Transverse colon (tissue), 4 donors: ENCODE data around the gene PPM1D. TPM values are rescaled to one million over a fixed set of nuclear protein-coding genes. Genes with fewer than 3 reads are reported as not detected.

Experiments used
- DNase-seq: peaks from one replicate; pipeline ENCODE4 v3.0.0-alpha.2; 2019
- H3K27ac ChIP-seq, 4 donors: fragments of 200-600 bp; sonication (generic); 2 replicates each; pipeline ENCODE4 v1.5.1; 2016 to 2018; ENCODE audit warnings: inconsistent platforms in 4 of 4
- H3K27me3 ChIP-seq: fragments of 200-600 bp; sonication (generic); 2 replicates; pipeline ENCODE4 v1.5.1; 2017; ENCODE audit warnings: inconsistent platforms
- H3K36me3 ChIP-seq, 4 donors: fragments of 200-600 bp; sonication (generic); 2 replicates each; pipeline ENCODE4 v1.5.1; 2017 to 2019; ENCODE audit warnings: inconsistent platforms in 4 of 4
- H3K4me1 ChIP-seq, 4 donors: fragments of 200-600 bp; sonication (generic); 2 replicates each; pipeline ENCODE4 v1.5.1; 2017 to 2020; ENCODE audit warnings: inconsistent platforms in 4 of 4
- H3K4me3 ChIP-seq, 4 donors: fragments of 200-600 bp; sonication (generic); 1 replicate in 1 of 4; 2 replicates in 3 of 4; pipeline versions ENCODE4 v1.5.1 to v1.6.1; 2017 to 2019; ENCODE audit warnings: inconsistent platforms in 4 of 4
- H3K9me3 ChIP-seq, 2 donors: fragments of 200-600 bp; sonication (generic); 2 replicates each; pipeline ENCODE4 v1.5.1; 2017 to 2019; ENCODE audit warnings: inconsistent platforms in 2 of 2
- CTCF ChIP-seq, 5 experiments: fragments of 200-600 bp in 3 of 5; fragments of 450-650 bp in 2 of 5; sonication (generic) in 3 of 5; IDR thresholded peaks; 1 replicate in 2 of 5; 2 replicates in 3 of 5; pipeline ENCODE4 v1.5.1; 2016 to 2017; ENCODE audit warnings: antibody characterized with exemption in 5 of 5, inconsistent platforms in 3 of 5, mild to moderate bottlenecking in 2 of 5, moderate library complexity in 1 of 5
- EP300 ChIP-seq: sonication (generic); formaldehyde crosslinking; IDR thresholded peaks from one replicate; pipeline ENCODE4 v1.6.1; 2017; ENCODE audit warnings: antibody characterized with exemption, low read depth
- POLR2A ChIP-seq: fragments of 450-650 bp; IDR thresholded peaks from one replicate; pipeline ENCODE4 v1.6.1; 2016; ENCODE audit warnings: antibody characterized with exemption, mild to moderate bottlenecking, moderate library complexity
- POLR2AphosphoS5 ChIP-seq, 3 donors: sonication (generic); formaldehyde crosslinking; IDR thresholded peaks; one replicate each; pipeline ENCODE4 v1.6.1; 2016; ENCODE audit warnings: antibody characterized with exemption in 3 of 3
- WGBS, 2 donors: methylation state at CpG; one replicate each; pipeline ENCODE4 v1.1.5; 2018; ENCODE audit warnings: low coverage in 1 of 2; 5-methylcytosine and 5-hydroxymethylcytosine counted together
- in situ Hi-C, 4 donors: fragments of 200-750 bp; cut with MboI; loops; one replicate each; pipeline versions ENCODE4 v1.15.0 to v1.15.1; 2017; ENCODE audit warnings: low sequenced_read_pairs in 3 of 4, low pct_ligation_motif_present in 1 of 4, low pct_unique_long_range_greater_than_20kb in 1 of 4
- intact Hi-C: fragments of 100-400 bp; cut with DNase I; formaldehyde crosslinking; loops from one replicate; pipeline ENCODE4 v1.15.1; 2023; ENCODE audit warnings: low total_unique reads
- total RNA-seq, 4 donors: library from RNA; depleted of rRNA; stranded (reverse); fragments of >200 nt; gene quantifications; one replicate each; pipeline ENCODE4 v1.1.0, GENCODE V29; 2016

The PPM1D gene
- total RNA-seq, 4 donors from 2014 or later: 4.6 to 25.8 (median 16.0) TPM

- 0 to 33% methylated on average over 7 to 17 of the region's 17 CpGs for WGBS, 2 donors
- Histone ChIP-seq H3K27ac (peak overlapping the region; percentile 78 to 88 (median 80)), H3K4me1 (peaks cover 2 to 13% (median 9%) of the 10 kb centered on the region in 4 donors), H3K4me3 (peak overlapping the region; percentile 23 to 84 (median 64)), H3K9me3 (no peaks in the 10 kb centered on the region), H3K36me3 (no peaks in the 10 kb centered on the region), H3K27me3 (no peaks in the 10 kb centered on the region)
- TF ChIP-seq POLR2A: peak; percentile 13
- no peak for TF ChIP-seq CTCF (IDR thresholded peaks at IDR 0.05)
- no peak for DNase-seq
- intact Hi-C loops (no loop called here), in situ Hi-C loops (no loop called here)
Measured at GRCh38 chr17:60676758-60677307, 76.8 kb downstream of the PPM1D start.

GRCh38 chr17:60677308-60678117, 77.5 kb downstream of the PPM1D start, which contains the start of gene BCAS3:
TSS of gene BCAS3 (plus strand) at chr17:60677851.
- Histone ChIP-seq H3K27ac (peak within 1 kb of the TSS; percentile 78 to 88 (median 80)), H3K4me1 (peaks cover 2 to 13% (median 9%) of the 10 kb centered on the region in 4 donors), H3K9me3 (no peaks in the 10 kb centered on the region), H3K36me3 (no peaks in the 10 kb centered on the region), H3K4me3 (peak within 1 kb of the TSS; percentile 61 to 84 (median 74)), H3K27me3 (no peaks in the 10 kb centered on the region)
- intact Hi-C loops: no loop called here
- TF ChIP-seq CTCF (IDR thresholded peaks at IDR 0.05) (no peak), POLR2A (peak; percentile 89), POLR2AphosphoS5 (IDR thresholded peaks at IDR 0.05) (peak; percentile 80 to 88 (median 87)), EP300 (no peak)
- in situ Hi-C loops: no loop called here
- peak; percentile 98 for DNase-seq
- 0 to 1% methylated on average over 1 to 51 of the region's 51 CpGs for WGBS, 2 donors

- WGBS, 2 donors: 0 to 6% methylated on average over 1 to 6 of the region's 6 CpGs
- peak overlapping the region; percentile 61 to 84 (median 74) for H3K4me3 ChIP-seq
- peaks cover 2 to 13% (median 9%) of the 10 kb centered on the region in 4 donors for H3K4me1 ChIP-seq
- H3K27ac ChIP-seq: peak overlapping the region; percentile 78 to 88 (median 80)
- intact Hi-C loops: no loop called here
- no peaks in the 10 kb centered on the region for H3K36me3 ChIP-seq
- H3K27me3 ChIP-seq: no peaks in the 10 kb centered on the region
- no peaks in the 10 kb centered on the region for H3K9me3 ChIP-seq
- in situ Hi-C loops: no loop called here
- DNase-seq: no peak
- TF ChIP-seq POLR2A (no peak), EP300 (no peak), POLR2AphosphoS5 (IDR thresholded peaks at IDR 0.05) (no peak), CTCF (IDR thresholded peaks at IDR 0.05) (no peak)
Measured at GRCh38 chr17:60678118-60678444, 78.1 kb downstream of the PPM1D start.

- H3K4me1 ChIP-seq: peaks cover 2 to 13% (median 9%) of the 10 kb centered on the region in 4 donors
- H3K36me3 ChIP-seq: peaks cover 0 to under 1% (median 0%) of the 10 kb centered on the region in 4 donors
- DNase-seq: no peak
- no peaks in the 10 kb centered on the region for H3K9me3 ChIP-seq
- 80 to 87% methylated on average over 4 of the region's 4 CpGs for WGBS, 2 donors
- no peak overlapping the region for H3K27ac ChIP-seq
- H3K4me3 ChIP-seq: no peak overlapping the region
- in situ Hi-C loops: no loop called here
- TF ChIP-seq EP300 (no peak), POLR2A (no peak), POLR2AphosphoS5 (IDR thresholded peaks at IDR 0.05) (no peak)
- intact Hi-C loops: no loop called here
- no peaks in the 10 kb centered on the region for H3K27me3 ChIP-seq
Measured at GRCh38 chr17:60679287-60679686, 79.3 kb downstream of the PPM1D start.
